ENCODE measurements around the gene ALPL.

Gene ALPL

DNA sequence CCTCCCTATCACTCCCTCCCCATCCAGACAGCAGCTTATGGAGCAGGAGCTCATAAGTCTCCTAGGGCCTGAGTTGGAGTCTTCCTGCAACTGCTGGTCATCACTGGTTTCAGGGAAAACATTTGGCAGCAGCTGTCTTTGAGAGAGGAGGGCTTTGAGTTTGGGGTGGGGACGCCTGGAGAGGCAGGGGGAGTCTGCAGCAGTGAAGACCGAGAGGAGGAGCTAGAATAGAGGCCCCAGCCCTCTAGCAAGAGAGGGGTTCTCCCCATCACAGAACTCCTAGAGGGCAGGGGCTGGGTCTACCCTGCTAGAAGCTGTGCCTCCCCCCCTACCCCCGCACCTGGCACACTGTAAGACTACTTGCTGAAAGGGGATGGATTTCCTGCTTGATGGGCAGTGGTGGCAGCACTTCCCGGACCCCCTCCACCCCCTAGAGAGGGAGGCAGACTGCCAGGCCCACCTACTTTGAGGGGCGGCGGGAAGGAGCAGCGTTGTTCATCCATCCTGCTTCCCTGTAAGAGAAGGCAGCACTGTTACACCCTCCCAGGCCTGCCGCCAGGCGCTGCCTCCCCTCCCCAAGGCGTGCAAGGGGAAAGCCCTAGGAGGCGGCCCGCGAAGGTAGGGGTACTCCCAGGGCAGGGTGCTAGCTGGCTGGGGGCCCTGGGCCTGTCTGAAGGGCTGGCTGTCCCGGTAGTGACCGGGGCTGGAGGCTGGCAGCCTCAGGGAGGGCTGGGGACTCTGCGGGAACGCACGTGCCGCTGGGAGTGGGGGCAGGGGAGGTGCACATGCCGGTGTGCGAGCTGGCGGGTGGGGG, 109.5 kb downstream of the ALPL start:
- DNase-seq (ENCODE audit: low spot score) (no peak), ATAC-seq (ENCODE audit: low read depth) (no peak)
- TF ChIP-seq, protein P1, sequence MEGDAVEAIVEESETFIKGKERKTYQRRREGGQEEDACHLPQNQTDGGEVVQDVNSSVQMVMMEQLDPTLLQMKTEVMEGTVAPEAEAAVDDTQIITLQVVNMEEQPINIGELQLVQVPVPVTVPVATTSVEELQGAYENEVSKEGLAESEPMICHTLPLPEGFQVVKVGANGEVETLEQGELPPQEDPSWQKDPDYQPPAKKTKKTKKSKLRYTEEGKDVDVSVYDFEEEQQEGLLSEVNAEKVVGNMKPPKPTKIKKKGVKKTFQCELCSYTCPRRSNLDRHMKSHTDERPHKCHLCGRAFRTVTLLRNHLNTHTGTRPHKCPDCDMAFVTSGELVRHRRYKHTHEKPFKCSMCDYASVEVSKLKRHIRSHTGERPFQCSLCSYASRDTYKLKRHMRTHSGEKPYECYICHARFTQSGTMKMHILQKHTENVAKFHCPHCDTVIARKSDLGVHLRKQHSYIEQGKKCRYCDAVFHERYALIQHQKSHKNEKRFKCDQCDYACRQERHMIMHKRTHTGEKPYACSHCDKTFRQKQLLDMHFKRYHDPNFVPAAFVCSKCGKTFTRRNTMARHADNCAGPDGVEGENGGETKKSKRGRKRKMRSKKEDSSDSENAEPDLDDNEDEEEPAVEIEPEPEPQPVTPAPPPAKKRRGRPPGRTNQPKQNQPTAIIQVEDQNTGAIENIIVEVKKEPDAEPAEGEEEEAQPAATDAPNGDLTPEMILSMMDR (IDR thresholded peaks at IDR 0.05; ENCODE audit: poor library complexity, severe bottlenecking), result no peak
- Histone ChIP-seq H3K36me3 (ENCODE audit: low read depth) (no peaks in the 10 kb centered on the region), H3K4me1 (ENCODE audit: insufficient read depth, poor library complexity, severe bottlenecking) (peaks cover 5% of the 10 kb centered on the region), H3K9me3 (ENCODE audit: severe bottlenecking) (no peaks in the 10 kb centered on the region), H3K4me3 (ENCODE audit: severe bottlenecking) (no peak overlapping the region), H3K27me3 (ENCODE audit: insufficient read depth, poor library complexity, severe bottlenecking) (no peaks in the 10 kb centered on the region), H3K27ac (ENCODE audit: poor library complexity, severe bottlenecking) (no peak overlapping the region)

DNA sequence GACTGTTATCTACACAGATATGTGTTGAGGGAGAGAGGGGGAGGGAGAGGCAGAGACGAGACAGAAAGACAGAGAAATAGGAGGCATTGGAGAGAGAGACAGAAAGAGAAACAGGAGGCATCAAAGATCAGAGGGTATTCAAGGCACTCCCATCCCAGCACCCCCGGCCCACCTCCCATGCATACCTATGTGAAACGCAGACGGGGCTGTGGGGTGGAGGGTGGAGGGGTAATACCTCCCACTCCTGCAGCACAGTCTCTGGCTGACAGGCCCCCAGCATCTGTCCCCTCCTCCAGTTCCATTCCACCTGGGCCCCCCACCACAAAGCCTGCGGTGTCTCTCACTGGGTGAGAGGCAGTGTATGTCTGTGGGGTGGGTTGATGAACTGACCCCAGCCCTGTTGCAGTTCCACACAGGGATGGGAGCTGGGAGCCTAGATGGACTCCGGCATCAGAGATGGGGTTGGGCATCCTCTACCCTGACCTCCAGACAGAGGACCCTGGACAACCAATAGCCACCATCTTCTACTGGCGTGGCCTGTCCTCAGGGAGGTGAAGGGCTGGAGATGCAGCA, 110.2 kb downstream of the ALPL start:
- H3K9me3 ChIP-seq (ENCODE audit: severe bottlenecking), result no peaks in the 10 kb centered on the region
- TF ChIP-seq, protein P1 (IDR thresholded peaks at IDR 0.05; ENCODE audit: poor library complexity, severe bottlenecking), result no peak
- peaks cover 5% of the 10 kb centered on the region for H3K4me1 ChIP-seq (ENCODE audit: insufficient read depth, poor library complexity, severe bottlenecking)
- no peak for DNase-seq (ENCODE audit: low spot score)
- H3K36me3 ChIP-seq (ENCODE audit: low read depth), result no peaks in the 10 kb centered on the region
- no peak overlapping the region for H3K27ac ChIP-seq (ENCODE audit: poor library complexity, severe bottlenecking)
- ATAC-seq (ENCODE audit: low read depth), result no peak
- H3K4me3 ChIP-seq (ENCODE audit: severe bottlenecking), result no peak overlapping the region
- no peaks in the 10 kb centered on the region for H3K27me3 ChIP-seq (ENCODE audit: insufficient read depth, poor library complexity, severe bottlenecking)

DNA sequence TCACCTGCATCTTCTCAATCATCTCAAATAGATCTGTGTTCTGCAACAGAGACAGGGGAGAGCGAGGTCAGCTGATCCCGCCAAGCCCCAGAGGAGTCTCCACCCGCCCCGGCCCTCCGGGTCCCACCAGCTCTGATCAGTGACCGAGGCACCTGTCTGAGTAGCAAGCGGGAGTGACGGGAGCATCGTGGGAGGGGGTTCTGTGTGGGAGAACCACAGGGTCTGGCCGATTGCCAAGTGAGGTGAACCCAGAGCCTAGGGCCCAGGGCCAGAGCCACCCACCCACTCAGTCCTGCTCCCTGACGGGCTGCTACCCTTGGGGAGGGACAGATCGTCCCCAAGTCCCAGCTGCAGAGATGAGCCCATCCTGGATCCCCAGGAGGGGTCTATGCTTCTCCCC, 110.8 kb downstream of the ALPL start:
- Histone ChIP-seq H3K9me3 (ENCODE audit: severe bottlenecking) (no peaks in the 10 kb centered on the region), H3K27me3 (ENCODE audit: insufficient read depth, poor library complexity, severe bottlenecking) (no peaks in the 10 kb centered on the region), H3K27ac (ENCODE audit: poor library complexity, severe bottlenecking) (no peak overlapping the region), H3K36me3 (ENCODE audit: low read depth) (no peaks in the 10 kb centered on the region), H3K4me1 (ENCODE audit: insufficient read depth, poor library complexity, severe bottlenecking) (peaks cover under 1% of the 10 kb centered on the region), H3K4me3 (ENCODE audit: severe bottlenecking) (no peak overlapping the region)
- no peak for ATAC-seq (ENCODE audit: low read depth)
- no peak for DNase-seq (ENCODE audit: low spot score)
- TF ChIP-seq, protein P1 (IDR thresholded peaks at IDR 0.05; ENCODE audit: poor library complexity, severe bottlenecking), result no peak

DNA sequence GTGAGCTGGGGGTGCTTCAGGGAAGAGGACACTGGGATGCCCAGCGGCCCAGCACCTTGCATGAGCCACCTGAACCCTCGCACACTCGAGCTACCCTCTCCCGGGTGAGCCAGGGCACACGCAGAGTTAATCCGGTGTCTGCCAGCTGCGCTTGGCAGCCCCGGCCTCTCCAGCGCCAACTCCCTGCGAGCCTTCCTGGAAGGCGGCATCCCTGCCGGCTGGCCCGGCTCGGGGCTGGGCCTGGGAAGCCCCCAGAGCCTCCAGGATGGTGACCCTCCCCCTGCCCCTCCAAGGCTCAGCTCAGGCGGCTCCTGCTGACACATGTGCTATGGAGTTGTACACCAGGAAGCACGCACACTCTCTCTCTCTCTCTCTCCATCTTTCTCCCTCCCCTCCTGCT, 111.3 kb downstream of the ALPL start:
- H3K4me1 ChIP-seq (ENCODE audit: insufficient read depth, poor library complexity, severe bottlenecking), result no peaks in the 10 kb centered on the region
- ATAC-seq (ENCODE audit: low read depth), result no peak
- H3K36me3 ChIP-seq (ENCODE audit: low read depth), result no peaks in the 10 kb centered on the region
- no peaks in the 10 kb centered on the region for H3K27me3 ChIP-seq (ENCODE audit: insufficient read depth, poor library complexity, severe bottlenecking)
- no peaks in the 10 kb centered on the region for H3K9me3 ChIP-seq (ENCODE audit: severe bottlenecking)
- no peak overlapping the region for H3K4me3 ChIP-seq (ENCODE audit: severe bottlenecking)
- no peak for DNase-seq (ENCODE audit: low spot score)
- H3K27ac ChIP-seq (ENCODE audit: poor library complexity, severe bottlenecking), result no peak overlapping the region
- TF ChIP-seq, protein P1 (IDR thresholded peaks at IDR 0.05; ENCODE audit: poor library complexity, severe bottlenecking), result no peak

DNA sequence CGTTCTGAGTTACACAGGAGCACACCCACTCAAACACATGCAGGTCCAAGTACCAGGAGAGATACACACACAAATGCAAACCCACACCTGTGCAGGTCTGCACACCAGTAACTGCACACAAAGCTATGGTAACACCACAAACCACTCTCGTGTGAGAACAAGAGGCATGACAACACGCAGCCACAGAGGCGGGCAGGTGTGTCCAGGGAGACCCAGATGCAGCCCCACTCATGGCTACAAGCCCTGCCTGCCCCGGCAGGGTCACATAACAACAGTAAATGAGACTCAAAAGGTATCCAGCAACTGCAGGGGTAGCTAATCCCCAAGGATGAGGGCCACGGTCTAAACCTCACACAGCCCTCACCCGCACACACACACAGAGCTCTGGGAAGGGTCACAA, 111.8 kb downstream of the ALPL start:
- no peak for ATAC-seq (ENCODE audit: low read depth)
- H3K4me1 ChIP-seq (ENCODE audit: insufficient read depth, poor library complexity, severe bottlenecking), result no peaks in the 10 kb centered on the region
- TF ChIP-seq, protein P1 (IDR thresholded peaks at IDR 0.05; ENCODE audit: poor library complexity, severe bottlenecking), result no peak
- no peak for DNase-seq (ENCODE audit: low spot score)
- H3K27me3 ChIP-seq (ENCODE audit: insufficient read depth, poor library complexity, severe bottlenecking), result no peaks in the 10 kb centered on the region
- H3K9me3 ChIP-seq (ENCODE audit: severe bottlenecking), result no peaks in the 10 kb centered on the region
- no peak overlapping the region for H3K27ac ChIP-seq (ENCODE audit: poor library complexity, severe bottlenecking)
- H3K4me3 ChIP-seq (ENCODE audit: severe bottlenecking), result no peak overlapping the region
- H3K36me3 ChIP-seq (ENCODE audit: low read depth), result no peaks in the 10 kb centered on the region
